WERI-Rb-1 (cell line): ENCODE measurements around the gene TAS1R3.

Experiments
- DNase-seq: peaks from one replicate; pipeline ENCODE4 v3.0.0-alpha.2; 2020
- H3K27ac ChIP-seq: fragments of 250-450 bp; sonication (Bioruptor Pico); 2 replicates; pipeline ENCODE4 v1.5.1; 2020; ENCODE audit warnings: mild to moderate bottlenecking, moderate library complexity
- H3K27me3 ChIP-seq: fragments of 250-450 bp; sonication (Bioruptor Pico); 2 replicates; pipeline ENCODE4 v1.5.1; 2021; ENCODE audit warnings: mild to moderate bottlenecking, low read depth, moderate library complexity; ENCODE audit not compliant: insufficient read depth, severe bottlenecking
- H3K36me3 ChIP-seq: fragments of 250-450 bp; sonication (Bioruptor Pico); 2 replicates; pipeline ENCODE4 v1.5.1; 2020; ENCODE audit warnings: mild to moderate bottlenecking, moderate library complexity
- H3K4me3 ChIP-seq: 2 replicates; pipeline ENCODE4 v1.5.1; 2011; ENCODE audit warnings: low read depth, mild to moderate bottlenecking, control low read depth, low read length
- H3K9me3 ChIP-seq: fragments of 250-450 bp; sonication (Bioruptor Pico); 2 replicates; pipeline ENCODE4 v1.5.1; 2021; ENCODE audit warnings: mild to moderate bottlenecking, moderate library complexity; ENCODE audit not compliant: severe bottlenecking
- CTCF ChIP-seq: IDR thresholded peaks from 2 replicates; pipeline ENCODE4 v1.5.1; 2011; ENCODE audit warnings: low read depth, mild to moderate bottlenecking, control low read depth, inconsistent platforms, low read length

The TAS1R3 gene

GRCh38 chr1:1320666-1321448 lies 10.2 kb upstream of the TAS1R3 start:
- H3K36me3 ChIP-seq, result peaks cover 68% of the 10 kb centered on the region
- H3K4me3 ChIP-seq, result no peak overlapping the region

GRCh38 chr1:1321477-1321876 lies 9.6 kb upstream of the TAS1R3 start:
- Histone ChIP-seq H3K36me3 (peaks cover 62% of the 10 kb centered on the region), H3K4me3 (no peak overlapping the region), H3K9me3 (no peaks in the 10 kb centered on the region), H3K27me3 (no peaks in the 10 kb centered on the region), H3K27ac (no peak overlapping the region)
- DNase-seq, result no peak
- no peak for TF ChIP-seq CTCF

More at GRCh38 chr1:1320666-1321448, 10.2 kb upstream of the TAS1R3 start:
- no peak for TF ChIP-seq CTCF
- Histone ChIP-seq H3K27me3 (no peaks in the 10 kb centered on the region), H3K27ac (no peak overlapping the region), H3K9me3 (no peaks in the 10 kb centered on the region)
- no peak for DNase-seq

GRCh38 chr1:1322418-1322817 lies 8.7 kb upstream of the TAS1R3 start:
- H3K4me3 ChIP-seq, result no peak overlapping the region
- DNase-seq, result no peak
- H3K27ac ChIP-seq, result no peak overlapping the region
- H3K36me3 ChIP-seq, result peaks cover 57% of the 10 kb centered on the region
- no peaks in the 10 kb centered on the region for H3K9me3 ChIP-seq
- no peak for TF ChIP-seq CTCF
- no peaks in the 10 kb centered on the region for H3K27me3 ChIP-seq

- TF ChIP-seq CTCF, result no peak
- DNase-seq, result no peak
- Histone ChIP-seq H3K36me3 (peaks cover 57% of the 10 kb centered on the region), H3K27ac (no peak overlapping the region), H3K27me3 (no peaks in the 10 kb centered on the region), H3K9me3 (no peaks in the 10 kb centered on the region), H3K4me3 (no peak overlapping the region)
Measured at GRCh38 chr1:1322952-1323351, 8.1 kb upstream of the TAS1R3 start.

GRCh38 chr1:1324084-1324523 lies 7.0 kb upstream of the TAS1R3 start:
- TF ChIP-seq CTCF, result no peak
- H3K4me3 ChIP-seq, result peak overlapping the region; percentile 93
- H3K9me3 ChIP-seq, result no peaks in the 10 kb centered on the region
- peak overlapping the region; percentile 94 for H3K27ac ChIP-seq
- H3K27me3 ChIP-seq, result no peaks in the 10 kb centered on the region
- H3K36me3 ChIP-seq, result peaks cover 46% of the 10 kb centered on the region
- no peak for DNase-seq
